ENCODE measurements around the gene GPBP1. TPM values are rescaled to one million over a fixed set of nuclear protein-coding genes. Genes with fewer than 3 reads are reported as not detected.
"Not testable (repeated sequence)": the region's sequence is repeated elsewhere in the genome, so short reads cannot be mapped to it uniquely, and the experiment has no call there.

GPBP1 gene, protein sequence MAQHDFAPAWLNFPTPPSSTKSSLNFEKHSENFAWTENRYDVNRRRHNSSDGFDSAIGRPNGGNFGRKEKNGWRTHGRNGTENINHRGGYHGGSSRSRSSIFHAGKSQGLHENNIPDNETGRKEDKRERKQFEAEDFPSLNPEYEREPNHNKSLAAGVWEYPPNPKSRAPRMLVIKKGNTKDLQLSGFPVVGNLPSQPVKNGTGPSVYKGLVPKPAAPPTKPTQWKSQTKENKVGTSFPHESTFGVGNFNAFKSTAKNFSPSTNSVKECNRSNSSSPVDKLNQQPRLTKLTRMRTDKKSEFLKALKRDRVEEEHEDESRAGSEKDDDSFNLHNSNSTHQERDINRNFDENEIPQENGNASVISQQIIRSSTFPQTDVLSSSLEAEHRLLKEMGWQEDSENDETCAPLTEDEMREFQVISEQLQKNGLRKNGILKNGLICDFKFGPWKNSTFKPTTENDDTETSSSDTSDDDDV
- 58.9 TPM for total RNA-seq
- long read RNA-seq, full-length matches to known transcripts = 12 of 43 reads
- long read RNA-seq, partial matches to known transcripts = 2 of 43 reads
- long read RNA-seq, other reads (novel, unspliced or antisense) = 29 of 43 reads

DNA sequence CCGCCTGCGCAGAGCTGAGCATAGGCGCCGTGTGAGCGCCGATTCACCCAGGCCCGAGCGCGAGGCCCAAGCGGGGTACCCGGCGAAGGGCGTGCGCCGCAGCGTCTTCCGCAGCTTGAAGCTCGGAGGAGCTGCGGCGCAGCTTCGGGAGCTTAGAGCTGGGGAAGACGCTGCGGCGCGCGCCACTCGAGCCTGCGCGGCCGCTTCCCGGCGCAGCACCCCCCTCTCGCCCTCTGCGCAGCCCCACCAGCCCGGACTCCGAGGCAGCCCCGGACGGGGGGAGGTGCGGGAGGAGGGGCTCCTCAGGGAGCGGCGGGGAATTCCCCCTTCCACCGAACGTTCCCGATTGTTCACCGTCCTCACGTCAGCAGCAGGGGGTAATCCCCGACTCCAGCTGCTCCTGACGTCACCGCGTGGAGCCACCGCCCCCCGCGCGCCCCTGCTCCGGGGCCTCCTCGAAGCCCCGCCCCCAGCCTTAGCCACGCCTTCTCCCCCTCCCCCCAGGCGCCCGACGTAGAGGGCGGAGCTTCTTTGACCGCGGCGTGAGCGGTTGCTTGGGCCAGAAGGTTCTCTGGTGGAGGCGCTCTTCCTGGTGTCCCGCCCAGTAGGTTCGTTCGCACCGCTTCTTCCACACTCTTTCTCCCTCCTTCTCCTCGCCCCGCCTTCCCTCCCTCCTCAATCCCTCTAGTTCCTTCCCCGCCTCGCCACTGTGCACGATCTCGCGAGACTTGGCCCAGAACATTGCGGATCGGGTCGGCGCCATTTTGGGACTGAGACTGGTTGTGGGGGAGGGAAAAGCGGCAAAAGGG lies at the start of gene GPBP1:
TSS of gene GPBP1 (plus strand) at position 741 of the 809 bp plus-strand sequence. CDS start 40,072 bp downstream, outside the sequence.
- ATAC-seq = peak; percentile 94
- intact Hi-C loops (cut with DNase I) = loop anchor here (2.0 to 5.0 kb wide), 3 partner anchors 34 to 265 kb away; partner anchors contain the start of gene SETD9

DNA sequence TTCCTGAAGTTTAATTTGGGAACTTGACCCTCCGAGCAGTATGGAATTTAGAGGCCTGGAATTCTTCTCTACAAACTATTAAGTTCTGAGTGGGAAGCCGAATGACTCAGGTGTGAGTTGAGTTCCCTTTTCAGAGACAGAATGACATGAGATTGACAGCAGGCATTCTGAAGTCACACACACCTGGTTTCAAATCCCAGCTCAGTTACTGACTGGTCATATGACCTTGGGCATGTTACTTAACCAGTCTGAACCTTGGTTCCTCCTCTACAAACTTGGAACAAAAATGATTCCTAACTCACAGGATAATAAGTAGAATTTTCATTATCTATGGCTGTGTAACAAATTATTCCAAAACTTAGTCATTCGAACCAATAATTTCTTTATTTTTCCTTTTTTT lies 45.5 kb upstream of the GPBP1 start:
- ATAC-seq (no peak), DNase-seq (ENCODE audit: missing footprints) (no peak)
- intact Hi-C loops (cut with DNase I) = no loop called here

More for the DNA sequence above, at the start of gene GPBP1:
- peak; percentile 99 for DNase-seq (ENCODE audit: missing footprints)

DNA sequence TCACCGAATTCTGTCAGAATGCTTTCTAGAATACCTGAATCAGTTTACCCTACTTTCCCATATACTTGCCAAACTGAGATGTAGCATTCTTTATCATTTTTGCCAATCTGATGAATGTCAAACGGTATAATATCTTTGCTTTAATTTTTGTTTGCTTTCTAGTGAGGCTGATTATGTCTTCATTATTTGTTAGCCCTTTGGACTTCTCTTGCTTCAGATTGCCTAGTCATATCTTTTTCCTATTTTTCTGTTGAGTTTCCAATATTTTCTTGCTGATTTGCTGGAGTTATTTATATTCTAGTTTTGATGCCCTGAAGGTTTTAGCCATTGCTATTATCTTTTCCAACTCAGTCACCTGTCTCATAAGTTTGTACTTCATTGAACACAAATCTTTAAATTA lies 40.3 kb upstream of the GPBP1 start:
- DNase-seq (ENCODE audit: missing footprints) = no peak
- no peak for ATAC-seq
- intact Hi-C loops (cut with DNase I) = no loop called here

DNA sequence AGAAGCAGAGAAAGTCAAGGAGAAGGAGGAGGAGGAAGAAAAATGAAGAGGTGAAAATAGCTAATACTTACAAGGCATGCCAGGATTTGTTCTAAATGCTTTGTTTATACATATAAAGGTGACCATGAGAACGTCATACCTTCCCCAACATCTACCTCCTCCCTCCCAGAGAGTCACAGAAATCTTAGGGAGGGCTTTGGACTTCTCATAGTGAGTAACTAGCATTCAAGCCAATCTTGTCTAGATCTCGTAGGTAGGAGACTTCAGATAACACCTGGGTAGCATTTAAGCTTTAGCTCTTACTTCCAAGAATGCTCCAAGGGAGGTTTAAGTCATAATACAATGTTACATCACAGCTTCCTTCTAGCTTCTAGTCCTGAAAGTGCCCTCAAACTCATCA lies 36.5 kb upstream of the GPBP1 start:
- intact Hi-C loops (cut with DNase I) = no loop called here
- ATAC-seq (no peak), DNase-seq (ENCODE audit: missing footprints) (no peak)

DNA sequence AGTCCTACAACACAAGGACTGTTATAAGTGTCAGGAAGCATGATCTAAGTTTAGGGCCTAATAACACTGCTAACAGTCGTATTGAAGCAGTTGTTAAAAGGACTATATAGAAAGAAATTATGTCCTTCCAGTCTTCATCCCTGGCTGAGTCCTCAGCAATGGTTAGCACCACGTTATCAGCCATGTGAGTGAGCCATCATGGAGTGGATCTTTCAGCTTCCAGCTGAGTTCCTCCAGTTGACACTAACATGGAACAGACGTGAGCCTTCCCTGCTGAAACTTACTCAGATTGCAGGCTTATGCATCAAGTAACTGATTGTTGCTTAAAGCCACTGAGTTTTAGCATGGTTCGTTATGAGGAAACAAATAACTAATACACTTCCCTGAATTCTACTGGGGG lies 21.5 kb upstream of the GPBP1 start:
- no peak for DNase-seq (ENCODE audit: missing footprints)
- intact Hi-C loops (cut with DNase I) = no loop called here
- ATAC-seq = no peak

DNA sequence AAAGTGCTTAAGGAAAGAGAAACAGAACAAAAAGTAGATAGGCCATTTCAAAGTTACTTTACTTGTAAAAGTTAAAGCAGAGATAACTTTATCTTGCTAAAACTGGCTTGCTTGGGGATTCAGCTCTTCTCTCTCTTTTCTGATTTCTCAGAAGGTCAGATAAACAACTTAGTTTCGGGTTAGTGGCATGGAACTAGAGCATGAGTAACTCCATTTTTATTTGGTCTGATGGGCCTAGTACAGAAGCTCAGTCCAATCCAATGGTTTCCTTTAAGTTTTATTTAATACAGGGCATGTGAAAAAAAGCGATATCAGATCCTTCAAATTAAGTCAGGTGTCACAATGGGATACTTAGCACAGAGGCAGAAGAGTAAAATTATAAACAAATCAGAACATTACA lies 18.8 kb upstream of the GPBP1 start:
- no peak for ATAC-seq
- no peak for DNase-seq (ENCODE audit: missing footprints)
- intact Hi-C loops (cut with DNase I) = no loop called here

DNA sequence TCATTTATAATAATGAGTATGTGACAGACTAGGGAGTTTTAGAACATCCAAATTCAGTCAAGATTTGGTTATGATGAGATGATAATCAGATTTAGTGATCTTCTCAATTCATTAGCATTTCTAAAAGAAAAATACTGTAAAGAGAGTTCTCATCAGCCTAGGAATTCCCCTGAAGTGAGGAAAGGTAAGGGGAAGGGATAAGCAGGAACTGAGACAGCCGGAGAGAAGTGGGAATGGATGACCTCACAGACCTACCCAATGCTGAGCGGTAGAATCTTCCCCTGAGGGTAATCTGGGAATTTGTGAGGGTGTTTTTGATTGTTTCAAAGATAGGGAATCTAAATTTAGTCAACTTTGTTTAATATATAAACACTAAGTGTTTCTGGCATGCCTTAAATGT lies 16.7 kb upstream of the GPBP1 start:
- DNase-seq (ENCODE audit: missing footprints) (no peak), ATAC-seq (no peak)
- intact Hi-C loops (cut with DNase I) = no loop called here

DNA sequence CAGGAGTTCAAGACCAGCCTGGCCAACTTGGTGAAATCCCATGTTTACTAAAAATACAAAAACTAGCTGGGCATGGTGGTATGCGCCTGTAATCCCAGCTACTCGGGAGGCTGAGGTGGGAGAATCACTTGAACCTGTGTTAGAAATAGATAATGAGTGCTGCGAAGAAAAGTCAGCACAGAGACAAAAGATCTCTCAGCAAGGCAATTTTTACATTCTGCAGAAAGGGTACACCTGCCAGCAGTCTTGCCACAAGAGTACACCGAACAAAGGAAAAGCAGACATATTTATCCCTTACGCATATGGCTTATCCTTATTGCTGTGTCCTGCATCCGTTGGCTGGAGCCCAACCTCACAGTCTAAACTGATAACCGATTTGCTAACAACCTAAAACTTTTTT lies 16.2 kb upstream of the GPBP1 start:
- intact Hi-C loops (cut with DNase I) = no loop called here
- ATAC-seq = no peak
- DNase-seq (ENCODE audit: missing footprints) = no peak

DNA sequence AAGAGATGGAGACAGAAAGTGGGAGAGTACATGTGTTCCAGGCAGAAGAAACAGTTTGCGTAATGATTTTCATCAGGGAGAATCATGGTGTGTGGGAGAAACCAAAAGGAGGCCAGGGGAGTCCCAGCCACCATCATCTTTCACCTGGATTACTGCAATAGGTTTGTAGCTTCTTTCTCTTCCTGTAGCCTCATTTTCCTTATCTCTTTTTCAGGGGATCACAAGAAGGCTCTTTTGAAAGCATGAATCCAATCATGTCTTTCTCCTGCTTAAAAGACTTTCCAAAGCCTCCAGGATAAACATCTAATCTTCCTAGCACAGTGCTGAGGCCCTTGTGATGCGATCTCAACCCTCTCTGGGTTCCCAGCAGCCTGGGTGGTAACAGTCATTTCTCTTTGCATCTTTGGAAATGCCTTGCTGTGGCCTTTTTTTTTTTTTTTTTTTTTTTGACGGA lies 10.3 kb upstream of the GPBP1 start:
- DNase-seq (ENCODE audit: missing footprints) (no peak), ATAC-seq (no peak)
- intact Hi-C loops (cut with DNase I) = no loop called here

DNA sequence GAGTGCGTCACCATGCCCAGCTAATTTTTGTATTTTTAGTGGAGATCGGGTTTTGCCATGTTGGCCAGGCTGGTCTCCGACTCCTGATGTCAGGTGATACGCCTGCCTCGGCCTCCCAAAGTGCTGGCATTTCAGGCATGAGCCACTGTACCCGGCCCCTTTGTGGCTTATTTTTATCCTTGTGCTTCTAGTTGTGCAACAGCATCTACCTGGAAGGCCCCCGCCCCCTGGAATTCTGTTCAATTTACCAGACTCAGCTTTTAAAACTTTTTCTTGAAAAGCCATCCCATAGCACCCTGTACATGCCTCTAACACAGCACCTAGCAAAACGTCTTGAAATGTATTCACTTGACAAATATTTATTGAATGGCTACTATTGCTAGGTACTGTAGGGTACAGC lies 9.7 kb upstream of the GPBP1 start:
- ATAC-seq (no peak), DNase-seq (ENCODE audit: missing footprints) (peak; percentile 35)
- intact Hi-C loops (cut with DNase I) = no loop called here

DNA sequence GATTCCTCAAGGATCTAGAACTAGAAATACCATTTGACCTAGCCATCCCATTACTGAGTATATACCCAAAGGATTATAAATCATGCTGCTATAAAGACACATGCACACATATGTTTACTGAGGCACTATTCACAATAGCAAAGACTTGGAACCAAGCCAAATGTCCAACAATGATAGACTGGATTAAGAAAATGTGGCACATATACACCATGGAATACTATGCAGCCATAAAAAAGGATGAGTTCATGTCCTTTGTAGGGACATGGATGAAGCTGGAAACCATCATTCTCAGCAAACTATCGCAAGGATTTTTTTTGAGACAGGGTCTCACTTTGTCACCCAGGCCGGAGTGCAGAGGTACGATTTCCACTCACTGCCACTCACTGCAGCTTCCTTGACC lies 8.7 kb upstream of the GPBP1 start:
- intact Hi-C loops (cut with DNase I); DNase-seq (ENCODE audit: missing footprints): not testable (repeated sequence)

DNA sequence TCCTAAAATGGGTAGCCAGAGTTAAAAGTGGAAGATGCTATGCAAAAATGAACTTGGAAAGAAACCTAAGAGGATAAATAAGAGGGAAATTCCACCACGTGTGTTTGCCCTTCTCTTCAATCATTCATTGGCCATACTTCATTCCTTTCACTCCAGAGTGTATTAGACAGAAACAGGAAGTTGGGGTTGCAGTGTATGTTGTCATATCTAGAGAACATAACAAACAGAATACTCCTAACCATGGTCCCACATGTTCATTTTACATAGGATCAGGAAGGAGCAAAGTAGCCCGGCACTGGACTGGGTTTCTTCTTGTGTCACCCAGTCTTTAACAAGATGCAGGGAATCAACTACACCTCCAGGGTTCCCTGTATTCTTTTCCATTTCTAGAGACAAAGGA lies 7.6 kb upstream of the GPBP1 start:
- DNase-seq (ENCODE audit: missing footprints) (no peak), ATAC-seq (no peak)
- intact Hi-C loops (cut with DNase I) = no loop called here

More for the DNA sequence above, 8.7 kb upstream of the GPBP1 start:
- ATAC-seq = not testable (repeated sequence)

DNA sequence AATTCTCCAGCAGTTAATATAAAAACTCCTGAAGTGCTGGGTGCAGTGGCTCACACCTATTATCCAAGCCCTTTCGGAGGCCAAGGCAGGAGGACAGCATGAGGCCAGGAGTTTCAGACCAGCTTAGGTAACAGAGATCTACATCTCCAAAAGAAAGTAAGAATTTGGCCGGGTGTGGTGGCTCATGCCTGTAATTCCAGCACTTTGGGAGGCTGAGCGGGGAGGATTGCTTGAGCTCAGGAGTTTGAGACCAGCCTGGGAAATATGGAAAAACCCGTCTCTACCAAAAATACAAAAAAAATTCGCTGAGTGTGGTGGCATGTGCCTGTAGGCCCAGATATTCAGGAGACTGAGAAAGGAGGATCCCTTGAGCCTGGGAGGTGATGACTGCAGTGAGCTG lies 6.7 kb upstream of the GPBP1 start:
- intact Hi-C loops (cut with DNase I) = no loop called here
- ATAC-seq = no peak
- no peak for DNase-seq (ENCODE audit: missing footprints)

DNA sequence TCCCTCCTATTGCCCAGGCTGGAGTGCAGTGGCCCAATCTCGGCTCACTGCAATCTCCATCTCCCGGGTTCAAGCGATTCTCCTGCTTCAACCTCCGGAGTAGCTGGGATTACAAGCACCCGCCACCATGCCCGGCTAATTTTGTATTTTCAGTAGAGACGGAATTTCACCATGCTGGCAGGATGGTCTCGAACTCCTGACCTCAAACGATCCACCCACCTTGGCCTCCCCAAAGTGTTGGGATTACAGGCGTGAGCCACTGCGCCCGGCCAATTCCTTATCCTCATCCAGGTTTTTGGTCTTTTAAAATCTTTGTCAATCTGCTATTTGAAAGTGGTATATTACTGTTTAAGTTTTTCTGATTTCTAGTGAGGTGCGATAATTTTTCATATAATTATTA lies 3.7 kb upstream of the GPBP1 start:
- DNase-seq (ENCODE audit: missing footprints) = peak; percentile 30
- intact Hi-C loops (cut with DNase I) = loop anchor here (5.0 kb wide), 2 partner anchors 37 to 52 kb away; no protein-coding TSS in a partner anchor
- ATAC-seq = not testable (repeated sequence)

DNA sequence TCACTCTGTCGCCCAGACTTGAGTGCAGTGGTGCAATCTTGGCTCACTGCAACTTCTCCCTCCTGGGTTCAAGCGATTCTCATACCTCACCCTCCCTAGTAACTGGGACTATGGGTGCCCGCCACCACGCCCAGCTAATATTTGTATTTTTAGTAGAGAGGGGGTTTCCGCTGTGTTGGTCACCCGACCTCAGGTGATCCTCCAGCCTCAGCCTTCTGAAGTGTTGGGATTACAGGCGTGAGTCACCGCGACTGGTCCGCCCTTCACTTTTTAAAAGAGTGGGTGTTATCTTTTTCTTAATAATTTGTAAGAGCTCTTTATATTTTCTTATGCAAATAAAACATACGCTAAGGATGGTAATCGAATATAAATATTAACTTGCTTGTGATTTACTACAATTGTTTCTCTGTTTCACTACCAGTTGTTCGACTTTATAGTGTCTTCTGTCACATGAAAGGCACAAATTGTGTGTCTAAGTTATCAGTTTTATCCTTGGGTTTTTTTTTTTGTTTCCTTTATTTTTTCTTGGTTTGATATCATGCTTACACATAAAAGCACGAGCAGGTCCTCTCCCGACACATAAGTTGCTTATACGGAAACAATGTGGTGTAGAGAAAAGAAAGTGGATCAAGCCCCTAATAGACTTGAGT lies 1.9 kb upstream of the GPBP1 start:
- no peak for ATAC-seq
- intact Hi-C loops (cut with DNase I) = loop anchor here (2.0 to 5.0 kb wide), 3 partner anchors 35 to 263 kb away; partner anchors contain the start of gene SETD9
- DNase-seq (ENCODE audit: missing footprints) = no peak

DNA sequence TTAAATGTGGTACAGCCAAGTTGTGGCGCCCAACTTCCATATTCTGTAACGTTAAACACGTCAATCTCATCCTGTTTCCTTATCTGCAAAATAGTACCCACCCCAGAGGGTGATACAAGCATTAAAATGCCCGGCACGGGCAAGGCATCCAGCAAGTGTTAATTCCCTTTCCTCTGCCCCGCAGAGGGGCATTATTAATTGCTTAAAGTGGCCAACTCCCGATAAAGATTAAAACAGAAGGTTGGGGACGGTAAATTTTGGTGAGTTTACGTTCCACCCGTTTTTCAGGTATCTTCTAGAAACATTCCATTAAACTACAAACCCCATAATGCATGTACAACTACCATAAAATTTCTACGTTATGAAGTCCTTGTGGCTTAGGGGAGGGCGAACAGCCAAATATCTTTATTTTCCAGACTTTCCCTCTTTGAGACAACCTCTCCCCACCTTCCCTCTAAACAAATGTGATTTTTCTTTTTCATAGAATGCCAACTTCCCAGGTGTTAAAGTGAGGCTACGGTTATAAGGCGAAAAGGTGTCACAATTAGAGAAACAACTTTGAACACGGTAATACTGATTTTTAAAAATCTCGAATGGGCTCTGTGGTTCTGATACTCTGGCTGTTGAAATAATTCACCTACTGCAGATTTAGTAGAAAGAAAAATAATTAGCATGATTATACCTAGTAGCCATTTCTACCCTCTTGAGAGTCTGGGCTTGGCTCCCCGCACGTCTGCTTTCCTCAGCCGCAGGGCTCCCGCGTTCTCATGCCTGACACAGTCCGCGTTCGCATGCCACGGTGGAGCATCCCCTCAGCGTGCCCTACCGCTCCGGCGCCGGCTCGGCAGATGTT lies 1.2 kb upstream of the GPBP1 start:
- intact Hi-C loops (cut with DNase I) = loop anchor here (2.0 to 5.0 kb wide), 3 partner anchors 35 to 264 kb away; partner anchors contain the start of gene SETD9
- ATAC-seq (no peak), DNase-seq (ENCODE audit: missing footprints) (no peak)

DNA sequence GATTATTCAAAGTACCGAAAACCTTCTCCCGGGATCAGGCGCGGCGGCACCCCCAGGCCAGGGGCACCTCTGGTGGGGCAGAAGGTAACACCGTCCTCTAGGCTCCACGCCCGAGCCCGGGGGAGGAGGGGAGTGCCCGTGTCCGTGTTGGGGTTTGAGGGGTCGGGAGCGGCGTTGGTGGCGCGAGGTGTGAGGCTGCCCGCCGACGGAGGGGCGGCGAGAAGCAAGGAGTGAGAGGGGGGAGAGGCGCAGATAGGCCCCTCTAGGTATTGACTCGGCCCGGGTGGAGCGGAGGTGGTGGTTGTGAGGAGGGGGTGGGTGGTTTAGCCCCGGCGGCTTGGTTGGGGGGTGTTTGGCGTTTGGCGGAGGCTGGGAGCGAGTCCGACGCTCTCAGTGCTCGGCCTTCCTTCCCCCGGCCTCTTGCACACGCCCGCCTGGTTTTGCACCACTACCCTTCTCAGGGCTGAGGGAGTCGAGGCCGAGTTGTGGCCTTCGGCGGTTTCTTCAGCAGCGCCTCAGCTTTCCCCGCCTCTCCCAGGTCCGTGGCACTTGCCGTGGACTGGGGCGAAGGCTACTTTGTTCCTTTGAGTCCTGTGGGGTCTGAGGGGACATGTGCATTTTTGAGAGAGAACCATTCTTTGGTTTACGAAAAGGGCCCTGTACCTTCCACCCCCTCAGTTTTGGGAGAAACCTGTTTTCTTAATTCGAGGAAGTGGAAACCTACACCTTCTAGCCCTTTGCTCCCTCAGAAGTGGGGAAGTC lies 450 bp downstream of the GPBP1 start:
- peak; percentile 75 for DNase-seq (ENCODE audit: missing footprints)
- ATAC-seq = peak; percentile 4
- intact Hi-C loops (cut with DNase I) = loop anchor here (5.0 kb wide), 2 partner anchors 33 to 48 kb away; no protein-coding TSS in a partner anchor
